ENCODE measurements around the gene POP7.

GRCh38 chr7:100679927-100680575 is 25.9 kb upstream of the POP7 start:
- no peak for TF ChIP-seq EZH2 (IDR thresholded peaks at IDR 0.05; ENCODE audit: borderline replicate concordance, insufficient read depth, low read length, poor library complexity, severe bottlenecking)
- TF ChIP-seq CTCF (IDR thresholded peaks at IDR 0.05; ENCODE audit: poor library complexity, severe bottlenecking) = no peak
- TF ChIP-seq SMC3 (conservative IDR thresholded peaks at IDR 0.05; ENCODE audit: poor library complexity) = no peak
